HG03095 (cell line): ENCODE measurements around the gene CCDC192.
A peak's percentile ranks its signal among the peaks of the same experiment; 100 is the strongest.
"Not testable (repeated sequence)": the region's sequence is repeated elsewhere in the genome, so short reads cannot be mapped to it uniquely, and the experiment has no call there.

Experiments used
- ATAC-seq: cut with Tn5 transposase; IDR thresholded peaks from one replicate; pipeline ENCODE4 v1.9.1; 2021; ENCODE audit warnings: moderate library complexity; ENCODE audit not compliant: unreplicated experiment

The CCDC192 gene

GRCh38 chr5:127839496-127840197, 136.5 kb downstream of the CCDC192 start:
- ATAC-seq = peak; percentile 21

GRCh38 chr5:127840198-127840524, 137.0 kb downstream of the CCDC192 start:
- peak; percentile 72 for ATAC-seq

DNA sequence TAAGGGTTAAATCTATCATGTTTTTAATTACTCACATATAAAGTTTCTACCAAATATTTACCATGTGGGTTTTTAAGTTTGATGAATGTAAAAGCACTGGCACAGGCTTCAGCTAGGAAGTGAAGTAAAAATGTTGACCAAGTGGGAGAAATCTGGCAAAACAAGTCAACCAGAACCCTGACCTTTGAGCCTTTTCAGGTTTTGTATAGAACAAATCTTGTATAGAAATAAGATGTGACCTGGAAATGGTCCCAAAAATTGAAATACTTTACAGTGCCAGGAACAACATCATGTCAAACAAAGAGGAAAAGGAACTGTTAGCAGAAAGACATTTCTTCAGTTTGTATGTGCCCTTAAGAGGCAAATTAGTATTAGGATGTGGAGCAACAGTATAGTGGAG, 137.6 kb downstream of the CCDC192 start:
- no peak for ATAC-seq

DNA sequence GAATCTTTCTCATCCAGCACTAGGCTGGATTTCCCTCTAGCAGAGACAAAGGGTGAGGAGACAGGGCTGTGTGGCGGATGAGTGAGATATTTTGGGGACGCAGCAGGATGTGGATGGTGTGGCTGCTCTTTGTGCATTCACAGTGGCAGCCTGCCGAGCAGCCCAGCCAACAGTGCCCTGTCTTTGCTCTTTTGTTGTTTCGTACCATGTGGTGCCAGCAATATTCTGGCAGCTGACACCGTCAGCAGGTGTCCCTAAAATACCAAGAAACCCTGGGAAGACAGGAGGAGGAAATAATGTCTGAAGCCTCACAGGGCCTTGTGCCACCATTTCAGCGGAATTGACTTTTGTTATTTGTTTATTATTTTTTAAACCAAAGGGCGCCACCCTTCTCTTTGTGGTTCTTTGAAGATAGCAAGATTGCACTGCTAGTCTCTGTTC, 141.4 kb downstream of the CCDC192 start:
- no peak for ATAC-seq

DNA sequence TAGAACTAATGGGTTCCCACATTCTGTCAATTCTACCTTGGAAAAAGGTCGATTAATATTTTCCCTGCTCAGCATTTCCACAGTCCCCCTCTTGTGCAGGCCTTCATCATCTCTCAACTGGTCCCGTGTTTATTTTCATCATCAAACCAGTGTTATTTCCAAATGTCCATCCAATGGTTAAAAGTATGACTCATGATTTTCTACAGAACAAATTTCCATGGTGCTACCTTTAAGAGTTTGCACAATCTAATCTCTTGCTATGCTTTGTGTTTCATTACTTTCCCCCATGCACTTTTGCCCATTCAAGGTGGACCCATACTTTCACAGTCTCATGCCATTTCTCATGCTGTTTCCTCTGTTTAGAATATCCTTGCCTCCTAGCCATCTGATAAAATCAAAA, 143.7 kb downstream of the CCDC192 start:
- no peak for ATAC-seq

- ATAC-seq = not testable (repeated sequence)
Observed at GRCh38 chr5:127847641-127848040, 144.4 kb downstream of the CCDC192 start.

DNA sequence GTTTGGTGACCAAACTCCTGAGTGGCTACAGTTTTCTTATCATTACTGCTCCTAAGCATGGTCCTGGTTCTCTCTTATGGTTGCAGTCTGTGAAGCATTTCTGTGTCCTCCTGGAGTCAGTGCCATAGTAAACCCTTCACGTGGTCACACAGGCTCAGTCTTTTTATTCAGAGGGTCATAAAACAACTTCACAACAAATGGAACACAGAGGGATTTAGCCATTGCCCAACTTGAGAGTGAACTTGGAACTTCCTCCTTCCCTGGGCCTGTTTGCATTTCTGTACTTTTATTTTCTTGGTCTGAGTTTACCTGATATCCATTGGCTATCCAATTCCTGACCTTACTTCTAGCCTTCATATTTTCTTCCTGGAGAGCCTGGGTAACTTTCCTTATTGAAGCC, 144.9 kb downstream of the CCDC192 start:
- ATAC-seq = no peak

- ATAC-seq = no peak
Observed at GRCh38 chr5:127849408-127849807, 146.2 kb downstream of the CCDC192 start.

GRCh38 chr5:127849891-127850290, 146.7 kb downstream of the CCDC192 start:
- no peak for ATAC-seq

DNA sequence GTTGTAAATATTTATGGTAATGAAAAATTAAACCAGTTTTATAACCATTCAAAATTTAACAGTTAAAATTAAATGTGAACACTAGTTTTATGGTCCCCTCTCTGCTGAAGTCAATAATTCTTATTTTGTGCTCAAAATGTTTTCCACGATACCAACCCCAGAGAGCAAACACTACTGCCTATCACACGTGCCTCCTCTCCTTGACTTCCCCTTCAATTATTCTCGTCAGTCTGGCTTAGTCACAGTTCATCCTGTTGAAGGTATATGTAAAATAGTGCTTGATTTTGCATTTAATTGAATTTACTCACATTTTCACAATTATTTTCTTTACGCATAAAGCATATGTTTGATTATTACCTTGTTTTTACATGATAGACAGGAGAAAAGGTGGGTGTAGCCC, 148.8 kb downstream of the CCDC192 start:
- no peak for ATAC-seq

- no peak for ATAC-seq
Observed at GRCh38 chr5:127854520-127854919, 151.3 kb downstream of the CCDC192 start.

DNA sequence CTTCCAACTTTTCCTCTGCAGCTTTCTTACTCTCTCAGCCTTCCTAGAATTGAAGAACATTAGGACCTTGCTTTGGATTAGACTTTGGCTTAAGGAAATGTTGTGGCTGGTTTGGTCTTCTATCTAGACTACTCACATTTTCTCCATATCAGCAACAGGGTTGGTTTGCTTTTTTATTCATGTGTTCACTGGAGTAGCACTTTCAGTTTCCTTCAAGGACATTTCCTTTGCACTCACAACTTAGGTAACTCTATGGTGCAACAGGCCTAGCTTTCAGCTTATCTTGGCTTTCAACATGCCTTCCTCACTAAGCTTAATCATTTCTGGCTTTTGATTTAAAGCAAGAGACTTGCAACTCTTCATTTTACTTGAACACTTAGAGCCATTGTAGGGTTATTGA, 153.1 kb downstream of the CCDC192 start:
- ATAC-seq = no peak

- ATAC-seq = no peak
Observed at GRCh38 chr5:127858116-127858784, 155.1 kb downstream of the CCDC192 start.

DNA sequence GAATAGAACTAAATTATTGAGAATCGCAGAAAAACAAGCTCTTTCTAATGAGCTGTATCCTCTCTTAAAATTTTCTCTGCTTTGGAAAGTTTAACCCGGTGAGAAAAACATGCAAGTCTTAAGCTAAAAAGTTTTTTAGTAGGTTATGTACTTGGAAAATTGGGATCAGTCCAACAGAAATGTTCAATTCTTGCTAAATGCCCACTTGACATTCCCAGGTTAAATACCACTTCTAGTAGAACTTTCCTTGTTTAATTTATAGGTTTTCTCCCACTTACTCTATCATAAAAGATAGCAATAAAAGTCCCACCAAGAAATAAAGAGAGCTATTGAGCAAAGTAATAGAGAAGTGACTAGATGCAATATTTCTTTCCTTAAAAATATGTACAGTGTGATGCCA, 157.1 kb downstream of the CCDC192 start:
- no peak for ATAC-seq

- no peak for ATAC-seq
Observed at GRCh38 chr5:127863161-127863560, 160.0 kb downstream of the CCDC192 start.

- no peak for ATAC-seq
Observed at GRCh38 chr5:127863610-127864395, 160.6 kb downstream of the CCDC192 start.

GRCh38 chr5:127864511-127864910, 161.3 kb downstream of the CCDC192 start:
- ATAC-seq = no peak

- no peak for ATAC-seq
Observed at GRCh38 chr5:127865273-127865672, 162.1 kb downstream of the CCDC192 start.

DNA sequence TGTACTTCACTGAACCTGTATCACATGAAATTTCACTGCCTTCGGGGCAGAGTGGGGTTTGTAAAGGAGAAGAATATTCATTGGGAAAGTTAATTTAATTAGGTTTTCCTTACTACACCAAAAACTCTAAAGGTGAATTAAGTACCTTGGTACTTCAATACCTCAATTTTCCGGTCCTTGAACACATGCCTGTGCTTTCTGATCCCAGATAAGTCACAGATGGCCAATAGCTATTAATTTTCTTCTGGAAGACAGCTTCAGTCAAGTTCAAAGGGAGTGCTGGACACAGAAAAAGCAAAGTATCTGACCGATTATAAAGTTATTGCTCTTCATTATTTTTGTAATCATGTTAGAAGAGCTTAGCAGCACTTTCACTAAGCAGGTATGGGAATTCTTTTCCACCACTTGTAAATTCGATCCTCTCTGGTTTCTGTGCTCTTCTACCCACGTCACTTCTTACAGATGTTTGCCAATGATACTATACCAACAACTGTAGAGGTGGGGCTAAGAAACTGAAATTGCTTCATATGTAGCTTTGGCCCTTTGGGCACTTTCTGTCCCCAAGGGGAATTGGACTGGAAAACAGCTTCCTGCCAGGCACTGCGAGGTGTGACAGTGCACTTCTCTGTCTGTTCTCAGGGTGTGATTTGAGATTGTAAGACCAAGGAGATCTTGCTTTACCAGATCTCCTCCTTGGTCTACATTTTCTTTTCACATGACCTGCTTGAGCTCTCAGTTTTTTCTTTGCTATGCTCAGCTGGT, 164.0 kb downstream of the CCDC192 start:
- ATAC-seq = no peak

DNA sequence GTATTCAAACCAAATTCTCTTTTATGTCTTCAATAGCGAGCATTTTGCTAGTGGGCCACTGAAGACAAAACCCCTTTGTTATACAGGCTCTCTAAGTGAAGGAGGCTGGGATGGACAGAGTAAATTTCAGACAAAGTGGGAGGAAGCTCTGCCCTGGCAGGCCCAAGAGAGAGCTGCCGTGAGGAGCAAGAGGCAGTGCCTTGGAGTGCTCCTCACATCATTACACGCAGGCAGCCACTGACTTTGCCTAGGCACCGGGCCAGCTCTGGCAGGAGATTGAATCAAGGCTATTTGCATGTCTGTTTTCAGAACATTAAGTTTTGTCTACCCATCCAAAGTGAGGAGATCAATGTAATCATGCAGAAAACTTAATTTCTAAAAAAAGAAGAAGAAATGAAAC, 167.7 kb downstream of the CCDC192 start:
- peak; percentile 54 for ATAC-seq

GRCh38 chr5:127871503-127872153, 168.4 kb downstream of the CCDC192 start:
- no peak for ATAC-seq
